ENCODE data around the gene LRRC3C.

Gene LRRC3C

DNA sequence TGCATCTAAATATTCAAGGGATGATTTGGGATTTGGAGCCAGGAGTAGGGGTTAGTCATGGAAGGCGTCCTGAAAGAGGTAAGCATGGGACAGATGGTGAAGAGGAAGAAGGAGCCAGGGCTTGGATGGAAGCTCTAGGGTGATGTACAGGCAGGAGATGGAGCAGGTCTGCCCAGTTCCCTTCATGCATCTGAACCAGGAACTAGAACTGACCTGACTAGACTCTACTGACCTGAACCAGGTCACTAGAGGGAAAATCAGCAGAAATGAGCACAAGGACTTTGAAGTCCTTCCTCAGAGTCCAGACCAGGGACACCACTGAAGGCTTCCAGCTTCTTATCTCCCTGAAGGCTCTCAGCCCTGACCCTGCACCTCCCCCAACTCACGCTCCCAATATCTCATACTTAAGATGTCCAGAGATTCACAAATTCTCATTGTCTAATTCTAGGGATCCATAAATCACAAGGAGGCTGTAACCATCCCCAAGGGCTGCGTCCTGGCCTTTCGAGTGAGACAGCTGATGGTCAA is 43.6 kb downstream of the LRRC3C start (continued):
- TF ChIP-seq, protein P1, sequence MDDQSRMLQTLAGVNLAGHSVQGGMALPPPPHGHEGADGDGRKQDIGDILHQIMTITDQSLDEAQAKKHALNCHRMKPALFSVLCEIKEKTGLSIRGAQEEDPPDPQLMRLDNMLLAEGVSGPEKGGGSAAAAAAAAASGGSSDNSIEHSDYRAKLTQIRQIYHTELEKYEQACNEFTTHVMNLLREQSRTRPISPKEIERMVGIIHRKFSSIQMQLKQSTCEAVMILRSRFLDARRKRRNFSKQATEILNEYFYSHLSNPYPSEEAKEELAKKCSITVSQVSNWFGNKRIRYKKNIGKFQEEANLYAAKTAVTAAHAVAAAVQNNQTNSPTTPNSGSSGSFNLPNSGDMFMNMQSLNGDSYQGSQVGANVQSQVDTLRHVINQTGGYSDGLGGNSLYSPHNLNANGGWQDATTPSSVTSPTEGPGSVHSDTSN (CRISPR knock-in tag; IDR thresholded peaks at IDR 0.05): no peak
- no peak for TF ChIP-seq ZNF560 (tag by site-specific recombination; IDR thresholded peaks at IDR 0.05; ENCODE audit: borderline replicate concordance)

DNA sequence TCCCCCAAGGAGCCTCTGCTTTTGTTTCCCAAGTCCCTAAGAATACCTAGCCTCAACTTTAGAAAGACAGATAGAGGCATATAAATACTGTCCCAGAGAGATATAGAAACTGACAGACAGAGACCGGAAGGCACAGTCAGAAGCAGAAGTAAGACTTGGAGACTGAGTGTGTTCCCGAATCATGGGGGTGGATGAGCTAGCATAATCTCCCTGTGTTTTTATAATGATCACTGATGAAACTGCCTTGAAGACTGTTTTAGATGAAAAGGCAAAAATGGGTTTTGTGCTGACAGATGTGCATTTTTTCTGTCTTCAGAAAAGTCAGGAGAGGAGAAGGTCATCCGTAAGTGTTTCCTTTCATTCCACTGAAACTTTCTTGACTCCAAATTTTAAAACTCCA is 44.7 kb downstream of the LRRC3C start:
- H3K9me3 ChIP-seq (ENCODE audit: control insufficient read depth, insufficient read depth, low read depth, low read length): no peaks in the 10 kb centered on the region
- no peaks in the 10 kb centered on the region for H3K4me1 ChIP-seq (ENCODE audit: control insufficient read depth, insufficient read depth, low read length)
- no peak overlapping the region for H3K27ac ChIP-seq (ENCODE audit: extremely low read depth, low read depth, low read length)
- H3K36me3 ChIP-seq (ENCODE audit: control insufficient read depth in 2 of 2, insufficient read depth in 1 of 2, low read length in 2 of 2): no peaks in the 10 kb centered on the region
- TF ChIP-seq, protein P2, sequence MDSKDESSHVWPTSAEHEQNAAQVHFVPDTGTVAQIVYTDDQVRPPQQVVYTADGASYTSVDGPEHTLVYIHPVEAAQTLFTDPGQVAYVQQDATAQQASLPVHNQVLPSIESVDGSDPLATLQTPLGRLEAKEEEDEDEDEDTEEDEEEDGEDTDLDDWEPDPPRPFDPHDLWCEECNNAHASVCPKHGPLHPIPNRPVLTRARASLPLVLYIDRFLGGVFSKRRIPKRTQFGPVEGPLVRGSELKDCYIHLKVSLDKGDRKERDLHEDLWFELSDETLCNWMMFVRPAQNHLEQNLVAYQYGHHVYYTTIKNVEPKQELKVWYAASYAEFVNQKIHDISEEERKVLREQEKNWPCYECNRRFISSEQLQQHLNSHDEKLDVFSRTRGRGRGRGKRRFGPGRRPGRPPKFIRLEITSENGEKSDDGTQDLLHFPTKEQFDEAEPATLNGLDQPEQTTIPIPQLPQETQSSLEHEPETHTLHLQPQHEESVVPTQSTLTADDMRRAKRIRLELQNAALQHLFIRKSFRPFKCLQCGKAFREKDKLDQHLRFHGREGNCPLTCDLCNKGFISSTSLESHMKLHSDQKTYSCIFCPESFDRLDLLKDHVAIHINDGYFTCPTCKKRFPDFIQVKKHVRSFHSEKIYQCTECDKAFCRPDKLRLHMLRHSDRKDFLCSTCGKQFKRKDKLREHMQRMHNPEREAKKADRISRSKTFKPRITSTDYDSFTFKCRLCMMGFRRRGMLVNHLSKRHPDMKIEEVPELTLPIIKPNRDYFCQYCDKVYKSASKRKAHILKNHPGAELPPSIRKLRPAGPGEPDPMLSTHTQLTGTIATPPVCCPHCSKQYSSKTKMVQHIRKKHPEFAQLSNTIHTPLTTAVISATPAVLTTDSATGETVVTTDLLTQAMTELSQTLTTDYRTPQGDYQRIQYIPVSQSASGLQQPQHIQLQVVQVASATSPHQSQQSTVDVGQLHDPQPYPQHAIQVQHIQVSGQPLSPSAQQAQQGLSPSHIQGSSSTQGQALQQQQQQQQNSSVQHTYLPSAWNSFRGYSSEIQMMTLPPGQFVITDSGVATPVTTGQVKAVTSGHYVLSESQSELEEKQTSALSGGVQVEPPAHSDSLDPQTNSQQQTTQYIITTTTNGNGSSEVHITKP (tag by site-specific recombination; IDR thresholded peaks at IDR 0.05): no peak
- no peak for TF ChIP-seq ZNF350 (tag by site-specific recombination; IDR thresholded peaks at IDR 0.05)
- ChIA-PET CTCF (interaction anchor here (1.7 to 5.5 kb wide), 3 partner anchors 15 to 350 kb away, joined by 5 to 36 read pairs (median 5); no protein-coding TSS in a partner anchor), POLR2A (no interaction called here)
- H3K4me3 ChIP-seq (ENCODE audit: low read depth, low read length): no peak overlapping the region

DNA sequence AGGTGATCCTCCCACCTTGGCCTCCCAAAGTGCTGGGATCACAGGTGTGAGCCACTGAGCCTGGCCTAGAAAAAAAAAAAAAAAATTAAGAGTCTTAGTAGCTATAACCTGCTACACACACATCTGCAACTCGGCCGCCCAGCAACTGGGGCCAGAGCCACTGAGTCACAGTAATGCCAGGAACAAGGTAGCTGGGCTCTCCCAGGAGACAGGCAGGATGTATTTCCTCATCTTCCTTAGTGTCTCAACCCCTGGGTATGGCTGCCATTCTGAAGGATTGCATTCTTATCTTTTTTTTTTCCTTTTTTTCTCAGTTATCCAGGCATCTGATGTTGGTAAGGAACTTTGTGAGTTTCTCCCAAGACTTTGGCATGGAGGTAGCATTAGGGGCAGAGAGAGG is 46.0 kb downstream of the LRRC3C start:
- H3K9me3 ChIP-seq (ENCODE audit: control insufficient read depth, insufficient read depth, low read depth, low read length): no peaks in the 10 kb centered on the region
- H3K27ac ChIP-seq (ENCODE audit: extremely low read depth, low read depth, low read length): no peak overlapping the region
- ChIA-PET POLR2A (no interaction called here), CTCF (interaction anchor here (0.6 to 5.5 kb wide), 4 partner anchors 11 to 351 kb away, joined by 5 to 36 read pairs (median 5); no protein-coding TSS in a partner anchor)
- H3K4me1 ChIP-seq (ENCODE audit: control insufficient read depth, insufficient read depth, low read length): no peaks in the 10 kb centered on the region
- H3K36me3 ChIP-seq (ENCODE audit: control insufficient read depth in 2 of 2, insufficient read depth in 1 of 2, low read length in 2 of 2): no peaks in the 10 kb centered on the region
- TF ChIP-seq ZNF433 (tag by site-specific recombination; IDR thresholded peaks at IDR 0.05; ENCODE audit: low read depth) (no peak), ZNF670 (tag by site-specific recombination; IDR thresholded peaks at IDR 0.05; ENCODE audit: low read depth) (no peak), ZBTB21 (tag by site-specific recombination; IDR thresholded peaks at IDR 0.05) (no peak), ZNF549 (tag by site-specific recombination; IDR thresholded peaks at IDR 0.05) (no peak), ZFP37 (tag by site-specific recombination; IDR thresholded peaks at IDR 0.05) (no peak), ZNF423 (tag by site-specific recombination; IDR thresholded peaks at IDR 0.05) (no peak)
- no peak overlapping the region for H3K4me3 ChIP-seq (ENCODE audit: low read depth, low read length)

DNA sequence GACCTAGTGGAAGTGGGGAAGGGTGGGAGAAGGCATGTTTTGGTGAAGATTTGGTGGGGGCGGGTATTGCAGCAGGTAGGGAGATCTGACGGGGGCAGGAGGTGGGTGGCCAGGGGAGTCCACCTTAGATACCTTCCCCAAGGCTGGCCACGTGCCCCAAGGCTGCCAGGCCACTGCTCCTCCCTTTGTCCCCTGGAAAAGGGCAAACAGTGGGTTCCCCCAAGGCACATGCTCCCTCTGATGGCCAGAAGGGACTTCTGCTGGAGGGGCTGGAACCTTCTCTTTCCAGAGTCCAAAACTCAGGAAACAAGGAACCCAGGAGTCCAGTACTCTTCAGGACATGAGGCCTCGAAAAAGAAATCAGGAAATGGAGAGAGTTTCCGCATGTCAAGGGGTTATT is 46.9 kb downstream of the LRRC3C start:
- H3K9me3 ChIP-seq (ENCODE audit: control insufficient read depth, insufficient read depth, low read depth, low read length): no peaks in the 10 kb centered on the region
- CTCF ChIA-PET: interaction anchor here (0.7 to 5.5 kb wide), 2 partner anchors 17 to 45 kb away, joined by 5 to 36 read pairs; no protein-coding TSS in a partner anchor
- POLR2A ChIA-PET: no interaction called here
- TF ChIP-seq ZNF510 (tag by site-specific recombination; IDR thresholded peaks at IDR 0.05; ENCODE audit: insufficient replicate concordance) (no peak), MYNN (tag by site-specific recombination; IDR thresholded peaks at IDR 0.05; ENCODE audit: borderline replicate concordance) (no peak), ZNF701 (tag by site-specific recombination; IDR thresholded peaks at IDR 0.05) (no peak), FEZF1 (tag by site-specific recombination; IDR thresholded peaks at IDR 0.05) (no peak), ZNF776 (tag by site-specific recombination; IDR thresholded peaks at IDR 0.05; ENCODE audit: borderline replicate concordance) (no peak), ZNF157 (tag by site-specific recombination; IDR thresholded peaks at IDR 0.05) (no peak), ZNF239 (tag by site-specific recombination; IDR thresholded peaks at IDR 0.05) (no peak)
- TF ChIP-seq, protein P3, sequence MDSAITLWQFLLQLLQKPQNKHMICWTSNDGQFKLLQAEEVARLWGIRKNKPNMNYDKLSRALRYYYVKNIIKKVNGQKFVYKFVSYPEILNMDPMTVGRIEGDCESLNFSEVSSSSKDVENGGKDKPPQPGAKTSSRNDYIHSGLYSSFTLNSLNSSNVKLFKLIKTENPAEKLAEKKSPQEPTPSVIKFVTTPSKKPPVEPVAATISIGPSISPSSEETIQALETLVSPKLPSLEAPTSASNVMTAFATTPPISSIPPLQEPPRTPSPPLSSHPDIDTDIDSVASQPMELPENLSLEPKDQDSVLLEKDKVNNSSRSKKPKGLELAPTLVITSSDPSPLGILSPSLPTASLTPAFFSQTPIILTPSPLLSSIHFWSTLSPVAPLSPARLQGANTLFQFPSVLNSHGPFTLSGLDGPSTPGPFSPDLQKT (IDR thresholded peaks at IDR 0.05; ENCODE audit: borderline replicate concordance, low read depth, low read length): no peak
- TF ChIP-seq, protein P4, sequence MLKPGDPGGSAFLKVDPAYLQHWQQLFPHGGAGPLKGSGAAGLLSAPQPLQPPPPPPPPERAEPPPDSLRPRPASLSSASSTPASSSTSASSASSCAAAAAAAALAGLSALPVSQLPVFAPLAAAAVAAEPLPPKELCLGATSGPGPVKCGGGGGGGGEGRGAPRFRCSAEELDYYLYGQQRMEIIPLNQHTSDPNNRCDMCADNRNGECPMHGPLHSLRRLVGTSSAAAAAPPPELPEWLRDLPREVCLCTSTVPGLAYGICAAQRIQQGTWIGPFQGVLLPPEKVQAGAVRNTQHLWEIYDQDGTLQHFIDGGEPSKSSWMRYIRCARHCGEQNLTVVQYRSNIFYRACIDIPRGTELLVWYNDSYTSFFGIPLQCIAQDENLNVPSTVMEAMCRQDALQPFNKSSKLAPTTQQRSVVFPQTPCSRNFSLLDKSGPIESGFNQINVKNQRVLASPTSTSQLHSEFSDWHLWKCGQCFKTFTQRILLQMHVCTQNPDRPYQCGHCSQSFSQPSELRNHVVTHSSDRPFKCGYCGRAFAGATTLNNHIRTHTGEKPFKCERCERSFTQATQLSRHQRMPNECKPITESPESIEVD (tag by site-specific recombination; IDR thresholded peaks at IDR 0.05): no peak

More for the DNA sequence above, 46.9 kb downstream of the LRRC3C start:
- Histone ChIP-seq H3K4me3 (ENCODE audit: low read depth, low read length) (no peak overlapping the region), H3K4me1 (ENCODE audit: control insufficient read depth, insufficient read depth, low read length) (no peaks in the 10 kb centered on the region), H3K36me3 (ENCODE audit: control insufficient read depth in 2 of 2, insufficient read depth in 1 of 2, low read length in 2 of 2) (no peaks in the 10 kb centered on the region), H3K27ac (ENCODE audit: extremely low read depth, low read depth, low read length) (no peak overlapping the region)
